ENCODE data around the gene HMCN2. TPM values are rescaled to one million over a fixed set of nuclear protein-coding genes. Genes with fewer than 3 reads are reported as not detected.

The HMCN2 gene
- polyA plus RNA-seq, 2 of the 4 experiments (the other 2 are of a cell fraction): 0.01 TPM; not detected in 1

DNA sequence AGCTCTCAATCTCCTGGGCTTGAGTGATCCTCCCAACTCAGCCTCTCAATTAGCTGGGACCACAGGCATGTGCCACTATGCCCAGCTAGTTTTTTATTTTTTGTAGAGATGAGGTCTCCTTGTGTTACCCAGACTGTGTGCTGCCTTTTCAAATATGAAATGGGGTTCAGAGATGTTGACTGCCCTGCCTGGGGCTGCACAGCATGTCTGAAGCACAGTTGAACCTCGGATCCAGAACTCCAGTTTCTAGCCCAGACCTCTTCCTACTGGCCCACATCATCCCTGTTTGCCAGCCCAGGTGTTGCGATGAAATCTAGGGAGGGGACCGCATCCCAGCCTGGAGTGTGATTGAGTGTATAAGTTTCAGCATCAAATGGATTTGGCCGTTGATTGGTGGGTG lies 69.4 kb downstream of the HMCN2 start:
- DNase-seq (ENCODE audit: low read depth in 1 of 2, low spot score in 1 of 2) (no peak), ATAC-seq (no peak), FAIRE-seq (no peak)
- ChIA-PET CTCF (interaction anchor here (1.1 to 1.6 kb wide), 4 partner anchors 8 to 94 kb away, joined by 3 to 4 read pairs (median 3); no protein-coding TSS in a partner anchor), POLR2A (no interaction called here)
- H3K4me3 ChIP-seq: no peak overlapping the region
- H3K27ac ChIP-seq: no peak overlapping the region
- 41% methylated on average over 4 of the region's 4 CpGs for WGBS (ENCODE audit: missing lambda C conversion rate)
- TF ChIP-seq ZFP36 (IDR thresholded peaks at IDR 0.05; ENCODE audit: borderline replicate concordance, partially characterized antibody) (peak; percentile 69), MAZ (IDR thresholded peaks at IDR 0.05; ENCODE audit: borderline replicate concordance, low read depth, low read length) (no peak)
- H3K9me3 ChIP-seq: no peaks in the 10 kb centered on the region
- H3K4me2 ChIP-seq: no peak overlapping the region
- no peaks in the 10 kb centered on the region for H3K4me1 ChIP-seq

DNA sequence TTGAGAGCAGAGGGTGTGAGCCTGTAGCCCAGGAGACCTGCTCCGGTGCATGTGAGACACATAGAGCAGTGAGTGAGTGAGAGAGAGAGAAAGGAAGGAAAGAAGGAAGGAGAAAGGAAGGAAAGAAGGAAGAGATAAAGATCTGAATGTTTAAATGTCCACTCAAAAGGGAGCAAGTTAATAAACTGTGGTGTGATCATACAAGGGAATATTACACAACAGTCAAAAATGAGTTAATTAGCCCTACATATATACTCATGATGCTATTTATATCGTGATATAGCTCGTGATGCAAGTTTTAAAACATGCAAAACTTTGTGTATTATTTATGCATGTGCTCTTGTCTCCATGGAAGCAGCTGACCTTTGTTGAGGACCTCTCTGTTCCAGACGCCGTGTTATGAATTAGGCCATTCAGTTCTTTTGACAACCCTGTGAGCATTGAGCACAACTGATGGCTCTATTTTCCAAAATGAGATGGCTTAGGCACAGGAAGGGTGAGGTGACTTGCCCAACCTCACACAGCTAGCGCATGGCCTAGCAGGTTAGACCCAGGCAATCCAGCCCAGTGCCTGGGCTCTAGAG lies 70.6 kb downstream of the HMCN2 start:
- FAIRE-seq (no peak), ATAC-seq (no peak), DNase-seq (ENCODE audit: low read depth in 1 of 2, low spot score in 1 of 2) (no peak)
- Histone ChIP-seq H3K4me2 (no peak overlapping the region), H3K9me3 (no peaks in the 10 kb centered on the region), H3K4me1 (no peaks in the 10 kb centered on the region), H3K4me3 (no peak overlapping the region), H3K27ac (no peak overlapping the region)
- WGBS (ENCODE audit: missing lambda C conversion rate): 62% methylated on average over 6 of the region's 6 CpGs
- POLR2A ChIA-PET: no interaction called here
- CTCF ChIA-PET: interaction anchor here (0.7 to 1.9 kb wide), 7 partner anchors 8 to 230 kb away, joined by 3 to 6 read pairs (median 3); no protein-coding TSS in a partner anchor
- no peak for TF ChIP-seq FOSB (CRISPR knock-in tag; IDR thresholded peaks at IDR 0.05)
- no peak for TF ChIP-seq RNF2 (IDR thresholded peaks at IDR 0.05; ENCODE audit: borderline replicate concordance, low read depth)
- TF ChIP-seq, protein P1, sequence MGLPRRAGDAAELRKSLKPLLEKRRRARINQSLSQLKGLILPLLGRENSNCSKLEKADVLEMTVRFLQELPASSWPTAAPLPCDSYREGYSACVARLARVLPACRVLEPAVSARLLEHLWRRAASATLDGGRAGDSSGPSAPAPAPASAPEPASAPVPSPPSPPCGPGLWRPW (IDR thresholded peaks at IDR 0.05): no peak
- TF ChIP-seq, protein P2, sequence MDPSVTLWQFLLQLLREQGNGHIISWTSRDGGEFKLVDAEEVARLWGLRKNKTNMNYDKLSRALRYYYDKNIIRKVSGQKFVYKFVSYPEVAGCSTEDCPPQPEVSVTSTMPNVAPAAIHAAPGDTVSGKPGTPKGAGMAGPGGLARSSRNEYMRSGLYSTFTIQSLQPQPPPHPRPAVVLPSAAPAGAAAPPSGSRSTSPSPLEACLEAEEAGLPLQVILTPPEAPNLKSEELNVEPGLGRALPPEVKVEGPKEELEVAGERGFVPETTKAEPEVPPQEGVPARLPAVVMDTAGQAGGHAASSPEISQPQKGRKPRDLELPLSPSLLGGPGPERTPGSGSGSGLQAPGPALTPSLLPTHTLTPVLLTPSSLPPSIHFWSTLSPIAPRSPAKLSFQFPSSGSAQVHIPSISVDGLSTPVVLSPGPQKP (IDR thresholded peaks at IDR 0.05; ENCODE audit: low read depth, low read length): no peak
- TF ChIP-seq SMC3 (IDR thresholded peaks at IDR 0.05): no peak
- TF ChIP-seq MAZ (IDR thresholded peaks at IDR 0.05; ENCODE audit: borderline replicate concordance, low read depth, low read length): no peak
- TF ChIP-seq, protein P3, sequence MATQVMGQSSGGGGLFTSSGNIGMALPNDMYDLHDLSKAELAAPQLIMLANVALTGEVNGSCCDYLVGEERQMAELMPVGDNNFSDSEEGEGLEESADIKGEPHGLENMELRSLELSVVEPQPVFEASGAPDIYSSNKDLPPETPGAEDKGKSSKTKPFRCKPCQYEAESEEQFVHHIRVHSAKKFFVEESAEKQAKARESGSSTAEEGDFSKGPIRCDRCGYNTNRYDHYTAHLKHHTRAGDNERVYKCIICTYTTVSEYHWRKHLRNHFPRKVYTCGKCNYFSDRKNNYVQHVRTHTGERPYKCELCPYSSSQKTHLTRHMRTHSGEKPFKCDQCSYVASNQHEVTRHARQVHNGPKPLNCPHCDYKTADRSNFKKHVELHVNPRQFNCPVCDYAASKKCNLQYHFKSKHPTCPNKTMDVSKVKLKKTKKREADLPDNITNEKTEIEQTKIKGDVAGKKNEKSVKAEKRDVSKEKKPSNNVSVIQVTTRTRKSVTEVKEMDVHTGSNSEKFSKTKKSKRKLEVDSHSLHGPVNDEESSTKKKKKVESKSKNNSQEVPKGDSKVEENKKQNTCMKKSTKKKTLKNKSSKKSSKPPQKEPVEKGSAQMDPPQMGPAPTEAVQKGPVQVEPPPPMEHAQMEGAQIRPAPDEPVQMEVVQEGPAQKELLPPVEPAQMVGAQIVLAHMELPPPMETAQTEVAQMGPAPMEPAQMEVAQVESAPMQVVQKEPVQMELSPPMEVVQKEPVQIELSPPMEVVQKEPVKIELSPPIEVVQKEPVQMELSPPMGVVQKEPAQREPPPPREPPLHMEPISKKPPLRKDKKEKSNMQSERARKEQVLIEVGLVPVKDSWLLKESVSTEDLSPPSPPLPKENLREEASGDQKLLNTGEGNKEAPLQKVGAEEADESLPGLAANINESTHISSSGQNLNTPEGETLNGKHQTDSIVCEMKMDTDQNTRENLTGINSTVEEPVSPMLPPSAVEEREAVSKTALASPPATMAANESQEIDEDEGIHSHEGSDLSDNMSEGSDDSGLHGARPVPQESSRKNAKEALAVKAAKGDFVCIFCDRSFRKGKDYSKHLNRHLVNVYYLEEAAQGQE (IDR thresholded peaks at IDR 0.05): no peak
- no peak for TF ChIP-seq KDM5A (IDR thresholded peaks at IDR 0.05)
- TF ChIP-seq, protein P4, sequence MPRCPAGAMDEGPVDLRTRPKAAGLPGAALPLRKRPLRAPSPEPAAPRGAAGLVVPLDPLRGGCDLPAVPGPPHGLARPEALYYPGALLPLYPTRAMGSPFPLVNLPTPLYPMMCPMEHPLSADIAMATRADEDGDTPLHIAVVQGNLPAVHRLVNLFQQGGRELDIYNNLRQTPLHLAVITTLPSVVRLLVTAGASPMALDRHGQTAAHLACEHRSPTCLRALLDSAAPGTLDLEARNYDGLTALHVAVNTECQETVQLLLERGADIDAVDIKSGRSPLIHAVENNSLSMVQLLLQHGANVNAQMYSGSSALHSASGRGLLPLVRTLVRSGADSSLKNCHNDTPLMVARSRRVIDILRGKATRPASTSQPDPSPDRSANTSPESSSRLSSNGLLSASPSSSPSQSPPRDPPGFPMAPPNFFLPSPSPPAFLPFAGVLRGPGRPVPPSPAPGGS (IDR thresholded peaks at IDR 0.05): no peak
- TF ChIP-seq, protein P5, sequence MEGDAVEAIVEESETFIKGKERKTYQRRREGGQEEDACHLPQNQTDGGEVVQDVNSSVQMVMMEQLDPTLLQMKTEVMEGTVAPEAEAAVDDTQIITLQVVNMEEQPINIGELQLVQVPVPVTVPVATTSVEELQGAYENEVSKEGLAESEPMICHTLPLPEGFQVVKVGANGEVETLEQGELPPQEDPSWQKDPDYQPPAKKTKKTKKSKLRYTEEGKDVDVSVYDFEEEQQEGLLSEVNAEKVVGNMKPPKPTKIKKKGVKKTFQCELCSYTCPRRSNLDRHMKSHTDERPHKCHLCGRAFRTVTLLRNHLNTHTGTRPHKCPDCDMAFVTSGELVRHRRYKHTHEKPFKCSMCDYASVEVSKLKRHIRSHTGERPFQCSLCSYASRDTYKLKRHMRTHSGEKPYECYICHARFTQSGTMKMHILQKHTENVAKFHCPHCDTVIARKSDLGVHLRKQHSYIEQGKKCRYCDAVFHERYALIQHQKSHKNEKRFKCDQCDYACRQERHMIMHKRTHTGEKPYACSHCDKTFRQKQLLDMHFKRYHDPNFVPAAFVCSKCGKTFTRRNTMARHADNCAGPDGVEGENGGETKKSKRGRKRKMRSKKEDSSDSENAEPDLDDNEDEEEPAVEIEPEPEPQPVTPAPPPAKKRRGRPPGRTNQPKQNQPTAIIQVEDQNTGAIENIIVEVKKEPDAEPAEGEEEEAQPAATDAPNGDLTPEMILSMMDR (IDR thresholded peaks at IDR 0.05): no peak
- no peak for TF ChIP-seq GATA3 (IDR thresholded peaks at IDR 0.05; ENCODE audit: borderline replicate concordance)
- no peak for TF ChIP-seq CHD4 (IDR thresholded peaks at IDR 0.05; ENCODE audit: borderline replicate concordance)
- no peak for TF ChIP-seq ESRRA (IDR thresholded peaks at IDR 0.05; ENCODE audit: borderline replicate concordance, low read length)
- no peak for TF ChIP-seq RCOR1 (IDR thresholded peaks at IDR 0.05; ENCODE audit: low read depth, low read length)
- TF ChIP-seq, protein P6, sequence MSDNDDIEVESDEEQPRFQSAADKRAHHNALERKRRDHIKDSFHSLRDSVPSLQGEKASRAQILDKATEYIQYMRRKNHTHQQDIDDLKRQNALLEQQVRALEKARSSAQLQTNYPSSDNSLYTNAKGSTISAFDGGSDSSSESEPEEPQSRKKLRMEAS (IDR thresholded peaks at IDR 0.05): no peak
- no peak for TF ChIP-seq FOXS1 (CRISPR knock-in tag; IDR thresholded peaks at IDR 0.05)
- TF ChIP-seq NFE2L2 (conservative IDR thresholded peaks at IDR 0.05; ENCODE audit: low read length): no peak
